CD8-positive, alpha-beta memory T cell (primary cell): ENCODE results near the gene IDH3A. TPM values are rescaled to one million over a fixed set of nuclear protein-coding genes. Genes with fewer than 3 reads are reported as not detected.
A peak's percentile ranks its signal among the peaks of the same experiment; 100 is the strongest.

ENCODE experiments used
- CTCF ChIA-PET: fragments of 350-600 bp; sonication (Branson Sonifier 250); formaldehyde crosslinking; loops from one replicate; lab custom pipeline; 2021; ENCODE audit warnings: antibody characterized with exemption; lab: Charles Lee
- POLR2A ChIA-PET: fragments of 350-600 bp; sonication (Branson Sonifier 250); formaldehyde crosslinking; loops from one replicate; lab custom pipeline; 2021; ENCODE audit warnings: antibody characterized with exemption; lab: Charles Lee
- DNase-seq, 5 donors: peaks; one replicate each; pipeline versions ENCODE4 v3.0.0 to v3.0.0-alpha.2; 2020 to 2022; ENCODE audit warnings: mixed read lengths in 1 of 5
- H3K27ac ChIP-seq: one replicate; pipeline ENCODE4 v1.7.0; 2013; ENCODE audit warnings: low read depth, mild to moderate bottlenecking, low read length, moderate library complexity
- H3K27me3 ChIP-seq: 2 replicates; pipeline ENCODE4 v1.7.0; 2013; ENCODE audit warnings: low read length, mild to moderate bottlenecking; ENCODE audit not compliant: insufficient read depth, poor library complexity, severe bottlenecking
- H3K36me3 ChIP-seq: 2 replicates; pipeline ENCODE4 v1.7.0; 2013; ENCODE audit warnings: mild to moderate bottlenecking, low read length, moderate library complexity; ENCODE audit not compliant: insufficient read depth
- H3K4me1 ChIP-seq: 2 replicates; pipeline ENCODE4 v1.7.0; 2013; ENCODE audit warnings: mild to moderate bottlenecking, low read length, moderate library complexity; ENCODE audit not compliant: insufficient read depth
- H3K4me3 ChIP-seq: 2 replicates; pipeline ENCODE4 v1.7.0; 2013; ENCODE audit warnings: mild to moderate bottlenecking, low read length
- H3K9me3 ChIP-seq: 2 replicates; pipeline ENCODE4 v1.7.0; 2013; ENCODE audit warnings: mild to moderate bottlenecking, low read length
- H3K27ac Mint-ChIP-seq, 8 donors: one replicate each; pipeline ENCODE4 v1.8.0; 2020 to 2021; ENCODE audit warnings: mixed read lengths in 8 of 8, mild to moderate bottlenecking in 6 of 8, inconsistent platforms in 3 of 8, moderate library complexity in 3 of 8
- H3K27me3 Mint-ChIP-seq, 2 donors: one replicate each; pipeline ENCODE4 v1.8.0; 2020 to 2021; ENCODE audit warnings: mixed read lengths in 2 of 2, mild to moderate bottlenecking in 1 of 2, moderate library complexity in 1 of 2
- H3K36me3 Mint-ChIP-seq, 3 donors: one replicate each; pipeline ENCODE4 v1.8.0; 2020 to 2021; ENCODE audit warnings: mixed read lengths in 3 of 3, inconsistent platforms in 1 of 3, mild to moderate bottlenecking in 1 of 3
- H3K4me1 Mint-ChIP-seq, 3 donors: one replicate each; pipeline ENCODE4 v1.8.0; 2020 to 2021; ENCODE audit warnings: mixed read lengths in 3 of 3, inconsistent platforms in 1 of 3, mild to moderate bottlenecking in 1 of 3
- H3K4me3 Mint-ChIP-seq, 7 donors: one replicate each; pipeline ENCODE4 v1.8.0; 2020 to 2021; ENCODE audit warnings: mixed read lengths in 7 of 7, mild to moderate bottlenecking in 6 of 7, moderate library complexity in 4 of 7, inconsistent platforms in 2 of 7
- H3K9me3 Mint-ChIP-seq, 5 donors: one replicate each; pipeline ENCODE4 v1.8.0; 2020 to 2022; ENCODE audit warnings: mixed read lengths in 5 of 5, mild to moderate bottlenecking in 3 of 5, moderate library complexity in 2 of 5, inconsistent platforms in 1 of 5
- polyA plus RNA-seq: library from polyadenylated mRNA; unstranded; fragments of 300-500 nt; fragmentation: Illumina TruSeq; gene quantifications from one replicate; pipeline ENCODE4 v1.2.3, GENCODE V29; 2021
- total RNA-seq, 2 experiments: library from RNA; stranded (reverse); gene quantifications; one replicate each; pipeline ENCODE4 v1.2.3, GENCODE V29; 2021

IDH3A gene
- total and polyA plus RNA-seq, 3 experiments from 2014 or later = 44.3 to 151 (median 134) TPM

DNA sequence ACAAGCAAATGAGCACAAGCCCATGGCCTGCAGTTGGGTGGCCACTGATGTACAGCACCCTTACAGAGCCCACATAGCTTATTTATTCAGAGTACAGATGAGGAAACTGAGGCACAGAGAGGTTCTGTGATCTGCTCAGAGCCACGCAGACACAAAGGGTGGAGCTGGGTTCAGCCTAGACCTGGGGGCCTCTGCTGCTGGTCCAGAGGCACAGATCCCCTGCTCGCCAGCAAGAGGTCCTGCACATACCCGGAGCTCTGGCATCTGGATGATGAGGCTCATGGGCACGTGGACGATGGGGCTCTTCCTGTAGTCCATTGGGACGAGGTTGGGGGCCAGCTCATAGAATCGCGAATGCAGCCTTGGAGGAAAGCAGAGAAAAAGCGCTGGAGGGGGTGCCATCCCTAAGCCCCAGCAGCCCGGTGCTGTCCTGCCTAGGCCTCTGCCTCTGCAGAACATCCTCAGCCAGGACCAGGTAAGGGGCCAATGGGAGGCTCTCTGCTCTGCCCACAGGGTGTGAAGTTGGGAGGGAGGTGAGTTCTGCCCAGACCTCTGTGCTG, 38.2 kb upstream of the IDH3A start:
- no peaks in the 10 kb centered on the region for H3K9me3 Mint-ChIP-seq
- ChIA-PET CTCF (interaction anchor here (1.3 to 13.3 kb wide), 5 partner anchors 84 to 200 kb away, joined by 3 to 146 read pairs (median 101); no protein-coding TSS in a partner anchor), POLR2A (no interaction called here)
- Histone ChIP-seq H3K9me3 (no peaks in the 10 kb centered on the region), H3K27me3 (no peaks in the 10 kb centered on the region), H3K4me3 (no peak overlapping the region), H3K4me1 (peaks cover 7% of the 10 kb centered on the region), H3K27ac (no peak overlapping the region), H3K36me3 (no peaks in the 10 kb centered on the region)
- peaks cover 9 to 20% (median 9%) of the 10 kb centered on the region in 3 donors for H3K4me1 Mint-ChIP-seq
- peaks cover 0 to 3% of the 10 kb centered on the region in 2 donors for H3K27me3 Mint-ChIP-seq
- no peaks in the 10 kb centered on the region for H3K36me3 Mint-ChIP-seq
- no peak overlapping the region for H3K4me3 Mint-ChIP-seq
- H3K27ac Mint-ChIP-seq = no peak overlapping the region
- DNase-seq = peak in 1 of 5 donors; percentile 30

DNA sequence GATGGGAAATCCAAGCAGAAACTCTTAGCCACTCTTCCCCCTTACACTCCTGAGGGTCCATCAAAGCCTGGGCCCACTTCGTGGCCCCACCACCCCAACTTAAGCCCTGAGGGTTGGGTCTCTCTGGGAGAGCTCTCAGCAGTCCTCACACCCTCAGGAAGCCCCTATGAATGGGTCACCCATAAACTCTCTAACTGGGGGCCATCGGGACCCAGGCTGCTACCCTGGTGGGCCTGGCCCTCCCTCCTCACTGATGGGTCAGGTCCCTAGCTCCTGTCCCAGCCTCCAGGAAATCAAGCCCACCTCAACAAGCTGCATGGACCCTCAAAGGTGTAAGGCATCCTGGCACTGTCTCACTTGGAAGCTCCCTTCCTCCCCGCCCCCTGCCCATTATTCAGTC, 37.4 kb upstream of the IDH3A start:
- Mint-ChIP-seq H3K4me1 (peaks cover under 1 to 12% (median 1%) of the 10 kb centered on the region in 3 donors), H3K27ac (no peak overlapping the region), H3K9me3 (no peaks in the 10 kb centered on the region), H3K36me3 (no peaks in the 10 kb centered on the region), H3K4me3 (no peak overlapping the region), H3K27me3 (peaks cover 0 to 3% of the 10 kb centered on the region in 2 donors)
- H3K36me3 ChIP-seq = no peaks in the 10 kb centered on the region
- CTCF ChIA-PET = interaction anchor here (0.9 to 13.3 kb wide), 10 partner anchors 11 to 201 kb away, joined by 3 to 146 read pairs (median 8); no protein-coding TSS in a partner anchor
- peaks cover 5% of the 10 kb centered on the region for H3K4me1 ChIP-seq
- no peaks in the 10 kb centered on the region for H3K9me3 ChIP-seq
- peak in 1 of 5 donors; percentile 6 for DNase-seq
- no peak overlapping the region for H3K27ac ChIP-seq
- POLR2A ChIA-PET = no interaction called here
- no peak overlapping the region for H3K4me3 ChIP-seq
- H3K27me3 ChIP-seq = no peaks in the 10 kb centered on the region

DNA sequence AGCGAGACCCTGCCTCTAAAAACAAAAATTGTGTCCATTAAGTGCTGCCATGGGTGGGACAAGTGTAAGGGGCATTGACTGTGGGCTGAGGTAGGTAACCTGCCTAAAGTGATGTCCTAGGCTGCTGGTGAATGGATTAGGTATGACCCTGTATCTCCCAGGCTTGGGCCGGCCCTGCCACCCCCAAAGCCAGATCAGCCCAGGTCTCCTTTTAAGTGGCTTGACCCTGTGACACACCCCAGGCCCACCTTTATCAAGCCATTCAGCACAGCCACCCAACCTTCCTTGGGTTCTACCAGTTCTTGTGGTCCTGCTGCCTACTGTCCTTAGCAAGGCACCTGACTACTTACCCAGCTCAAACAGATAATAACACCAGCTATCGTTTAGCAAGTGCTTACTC, 36.6 kb upstream of the IDH3A start:
- no peaks in the 10 kb centered on the region for H3K9me3 ChIP-seq
- no peaks in the 10 kb centered on the region for H3K9me3 Mint-ChIP-seq
- no peak overlapping the region for H3K4me3 Mint-ChIP-seq
- no peaks in the 10 kb centered on the region for H3K36me3 ChIP-seq
- H3K27ac ChIP-seq = no peak overlapping the region
- H3K36me3 Mint-ChIP-seq = no peaks in the 10 kb centered on the region
- no peak overlapping the region for H3K4me3 ChIP-seq
- no peaks in the 10 kb centered on the region for H3K27me3 ChIP-seq
- peaks cover 0 to under 1% of the 10 kb centered on the region in 2 donors for H3K27me3 Mint-ChIP-seq
- H3K4me1 Mint-ChIP-seq = peaks cover 0 to 10% (median under 1%) of the 10 kb centered on the region in 3 donors
- H3K4me1 ChIP-seq = peaks cover 5% of the 10 kb centered on the region
- no peak overlapping the region for H3K27ac Mint-ChIP-seq
- ChIA-PET CTCF (interaction anchor here (0.6 to 13.3 kb wide), 17 partner anchors 10 to 187 kb away, joined by 3 to 146 read pairs (median 3); partner anchors contain the start of gene SKIC8), POLR2A (interaction anchor here (0.6 to 0.7 kb wide), 2 partner anchors 15 to 68 kb away, joined by 3 to 7 read pairs; no protein-coding TSS in a partner anchor)
- peak in 1 of 5 donors; percentile 22 for DNase-seq

DNA sequence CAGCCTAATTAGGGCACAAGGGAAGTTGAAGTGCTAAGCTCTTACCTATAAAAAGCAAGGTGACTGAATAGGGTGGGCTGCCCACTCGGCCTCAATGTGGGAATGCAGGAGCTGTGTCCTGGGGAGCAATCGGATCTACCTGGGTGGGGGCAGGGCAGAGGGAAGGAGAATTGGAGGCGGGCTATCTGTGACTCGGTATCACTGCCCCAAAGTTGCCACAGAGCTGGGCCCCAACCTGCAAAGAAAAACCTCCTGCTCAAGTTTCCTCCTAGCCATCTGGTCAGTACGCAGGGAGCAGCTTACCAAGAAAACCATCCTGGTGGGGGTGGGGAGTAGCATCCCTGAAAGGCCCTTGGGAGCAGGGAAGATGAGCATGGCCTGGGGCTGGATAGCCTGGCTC, 28.6 kb upstream of the IDH3A start:
- DNase-seq = no peak
- Histone ChIP-seq H3K4me1 (no peaks in the 10 kb centered on the region), H3K9me3 (no peaks in the 10 kb centered on the region), H3K4me3 (no peak overlapping the region), H3K27me3 (no peaks in the 10 kb centered on the region), H3K27ac (no peak overlapping the region), H3K36me3 (no peaks in the 10 kb centered on the region)
- CTCF ChIA-PET = interaction anchor here (1.6 kb wide), 1 partner anchor 11 kb away, joined by 4 read pairs; no protein-coding TSS in a partner anchor
- Mint-ChIP-seq H3K4me1 (no peaks in the 10 kb centered on the region), H3K27me3 (no peaks in the 10 kb centered on the region), H3K4me3 (no peak overlapping the region), H3K27ac (no peak overlapping the region), H3K9me3 (no peaks in the 10 kb centered on the region), H3K36me3 (no peaks in the 10 kb centered on the region)
- POLR2A ChIA-PET = no interaction called here

DNA sequence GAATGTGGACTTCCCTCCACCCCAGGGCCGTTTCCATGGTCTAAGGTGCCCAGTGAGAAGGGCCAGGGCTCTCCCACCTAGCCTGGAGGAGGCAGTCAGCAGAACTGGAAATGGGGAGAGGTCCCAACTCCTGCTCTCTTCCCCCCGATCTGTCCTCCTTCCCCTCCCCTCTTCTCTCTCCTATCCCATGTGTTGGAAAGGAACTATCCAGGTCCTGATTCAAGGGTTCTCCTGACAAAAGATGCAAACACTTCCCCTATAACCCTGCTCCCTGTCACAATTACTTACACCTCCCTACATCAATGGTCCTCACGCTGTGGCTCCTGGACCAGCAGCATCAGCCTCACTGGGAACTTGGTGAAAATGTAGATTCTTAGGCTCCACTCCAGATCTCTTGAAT, 23.9 kb upstream of the IDH3A start:
- Mint-ChIP-seq H3K27ac (peak overlapping the region in 2 of 8 donors; percentile 72 to 78), H3K9me3 (no peaks in the 10 kb centered on the region), H3K36me3 (no peaks in the 10 kb centered on the region), H3K4me1 (peaks cover 4 to 5% (median 5%) of the 10 kb centered on the region in 3 donors), H3K27me3 (no peaks in the 10 kb centered on the region), H3K4me3 (no peak overlapping the region)
- no peak for DNase-seq
- Histone ChIP-seq H3K36me3 (no peaks in the 10 kb centered on the region), H3K27ac (no peak overlapping the region), H3K9me3 (no peaks in the 10 kb centered on the region), H3K4me3 (no peak overlapping the region), H3K27me3 (no peaks in the 10 kb centered on the region), H3K4me1 (no peaks in the 10 kb centered on the region)
- ChIA-PET CTCF (interaction anchor here (1.3 to 3.3 kb wide), 2 partner anchors 16 to 115 kb away, joined by 5 to 10 read pairs; no protein-coding TSS in a partner anchor), POLR2A (no interaction called here)

DNA sequence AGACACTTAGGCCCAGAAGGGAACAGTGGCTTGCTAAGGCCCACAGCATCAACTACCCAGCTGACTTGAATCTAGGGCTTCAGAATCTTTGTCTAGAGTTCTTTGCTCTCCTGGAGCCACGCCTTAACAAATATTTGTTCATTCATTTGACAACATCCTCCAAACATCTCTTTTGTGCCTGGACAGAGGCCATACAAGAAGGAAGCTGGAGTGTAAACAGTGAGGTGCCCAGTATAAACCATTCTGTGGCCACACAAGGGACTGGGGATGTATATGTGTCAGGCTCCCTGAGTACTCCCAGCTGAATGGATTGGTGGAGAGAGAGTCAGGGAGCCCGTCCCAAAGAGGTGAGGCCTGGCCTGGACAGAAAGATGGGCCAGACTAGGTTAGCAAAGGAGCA, 21.3 kb upstream of the IDH3A start:
- Mint-ChIP-seq H3K4me3 (peak overlapping the region in 2 of 7 donors; percentile 4 to 44), H3K27me3 (no peaks in the 10 kb centered on the region), H3K27ac (peak overlapping the region in 4 of 8 donors; percentile 45 to 87 (median 50)), H3K9me3 (no peaks in the 10 kb centered on the region), H3K36me3 (no peaks in the 10 kb centered on the region), H3K4me1 (peaks cover 17 to 22% (median 20%) of the 10 kb centered on the region in 3 donors)
- H3K27ac ChIP-seq = no peak overlapping the region
- no peaks in the 10 kb centered on the region for H3K9me3 ChIP-seq
- peaks cover 12% of the 10 kb centered on the region for H3K4me1 ChIP-seq
- no peaks in the 10 kb centered on the region for H3K36me3 ChIP-seq
- no peak overlapping the region for H3K4me3 ChIP-seq
- POLR2A ChIA-PET = no interaction called here
- CTCF ChIA-PET = interaction anchor here (1.2 to 2.5 kb wide), 2 partner anchors 19 to 112 kb away, joined by 6 to 14 read pairs; no protein-coding TSS in a partner anchor
- no peak for DNase-seq
- no peaks in the 10 kb centered on the region for H3K27me3 ChIP-seq

DNA sequence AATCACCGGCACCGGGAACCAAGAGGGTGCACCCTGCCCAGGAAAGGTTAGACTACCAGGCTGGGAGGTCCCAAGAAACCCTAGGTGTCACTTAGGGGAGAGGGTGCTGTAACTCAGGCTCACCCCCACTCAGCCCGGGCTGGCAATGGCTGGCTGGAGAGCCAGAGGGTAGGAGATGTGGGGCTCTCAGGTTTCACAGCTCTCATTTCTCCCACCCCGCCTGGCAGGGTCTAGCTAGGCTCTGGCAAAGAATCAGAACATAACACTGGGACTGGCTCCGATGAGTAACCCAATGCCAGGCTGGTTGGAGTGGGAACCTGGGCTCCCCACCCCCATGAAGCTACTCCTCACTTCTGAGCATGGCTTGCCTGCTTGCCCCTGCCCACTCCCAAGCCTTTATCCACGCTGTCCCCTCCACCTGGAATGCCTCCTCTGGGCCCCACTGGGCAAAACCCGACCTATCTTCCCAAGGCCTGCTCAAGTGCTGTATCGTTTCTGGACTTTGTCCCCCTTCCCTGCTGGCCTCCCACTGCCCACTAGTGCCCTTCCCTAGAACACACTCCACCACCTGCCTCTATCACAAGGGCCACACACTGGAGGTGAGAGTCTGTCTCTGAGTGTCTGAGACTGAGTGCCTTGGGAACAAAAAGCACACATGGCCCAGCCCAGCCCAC, 19.9 kb upstream of the IDH3A start:
- CTCF ChIA-PET = interaction anchor here (0.6 to 3.6 kb wide), 3 partner anchors 20 to 111 kb away, joined by 3 to 17 read pairs (median 3); partner anchors contain the start of gene IDH3A
- Histone ChIP-seq H3K4me1 (peaks cover 12% of the 10 kb centered on the region), H3K4me3 (no peak overlapping the region), H3K9me3 (no peaks in the 10 kb centered on the region), H3K27me3 (no peaks in the 10 kb centered on the region), H3K36me3 (no peaks in the 10 kb centered on the region), H3K27ac (no peak overlapping the region)
- H3K9me3 Mint-ChIP-seq = no peaks in the 10 kb centered on the region
- no peaks in the 10 kb centered on the region for H3K27me3 Mint-ChIP-seq
- peaks cover 17 to 25% (median 21%) of the 10 kb centered on the region in 3 donors for H3K4me1 Mint-ChIP-seq
- H3K4me3 Mint-ChIP-seq = peak overlapping the region in 2 of 7 donors; percentile 34 to 75
- no peaks in the 10 kb centered on the region for H3K36me3 Mint-ChIP-seq
- POLR2A ChIA-PET = no interaction called here
- peak overlapping the region in 7 of 8 donors; percentile 11 to 93 (median 70) for H3K27ac Mint-ChIP-seq
- DNase-seq = peak in 1 of 5 donors; percentile 34
